BJ (cell line): ENCODE results near the gene RAC2. TPM values are rescaled to one million over a fixed set of nuclear protein-coding genes. Genes with fewer than 3 reads are reported as not detected.
"Not testable (repeated sequence)": the region's sequence is repeated elsewhere in the genome, so short reads cannot be mapped to it uniquely, and the experiment has no call there.

ENCODE experiments used
- CTCF ChIA-PET: fragments of 350-600 bp; formaldehyde crosslinking; extraction: SDS; loops from one replicate; lab custom pipeline; 2021; ENCODE audit warnings: antibody characterized with exemption, inconsistent platforms; lab: Yijun Ruan, JAX
- POLR2A ChIA-PET: fragments of 300-600 bp; sonication (Branson Sonifier 250); formaldehyde crosslinking; extraction: SDS; loops from one replicate; lab custom pipeline; 2021; ENCODE audit warnings: antibody characterized with exemption; lab: Charles Lee
- DNase-seq: peaks from one replicate; pipeline ENCODE4 v3.0.0-alpha.2; 2011; ENCODE audit warnings: low read depth
- H3K27me3 ChIP-seq: 2 replicates; pipeline ENCODE4 v1.6.0; 2011; ENCODE audit warnings: low read length; ENCODE audit not compliant: control insufficient read depth, insufficient read depth
- H3K36me3 ChIP-seq: 2 replicates; pipeline ENCODE4 v1.5.1; 2011; ENCODE audit warnings: low read length; ENCODE audit not compliant: control insufficient read depth, insufficient read depth
- H3K4me3 ChIP-seq: 2 replicates; pipeline ENCODE4 v1.5.1; 2011; ENCODE audit warnings: low read depth, mild to moderate bottlenecking, control low read depth, low read length
- polyA plus RNA-seq: library from polyadenylated mRNA; depleted of rRNA; stranded (reverse); fragments of >200 nt; gene quantifications from 2 replicates; pipeline ENCODE4 v1.2.3, GENCODE V29; 2011
- TF ChIP-seq, protein P1 (sequence below): IDR thresholded peaks from 2 replicates; pipeline ENCODE4 v1.5.1; 2011; ENCODE audit warnings: low read depth, mild to moderate bottlenecking, control low read depth, inconsistent platforms, low read length, moderate library complexity; ENCODE audit not compliant: insufficient read depth

RAC2 gene
- polyA plus RNA-seq, 1 experiment, result 25.7 TPM

DNA sequence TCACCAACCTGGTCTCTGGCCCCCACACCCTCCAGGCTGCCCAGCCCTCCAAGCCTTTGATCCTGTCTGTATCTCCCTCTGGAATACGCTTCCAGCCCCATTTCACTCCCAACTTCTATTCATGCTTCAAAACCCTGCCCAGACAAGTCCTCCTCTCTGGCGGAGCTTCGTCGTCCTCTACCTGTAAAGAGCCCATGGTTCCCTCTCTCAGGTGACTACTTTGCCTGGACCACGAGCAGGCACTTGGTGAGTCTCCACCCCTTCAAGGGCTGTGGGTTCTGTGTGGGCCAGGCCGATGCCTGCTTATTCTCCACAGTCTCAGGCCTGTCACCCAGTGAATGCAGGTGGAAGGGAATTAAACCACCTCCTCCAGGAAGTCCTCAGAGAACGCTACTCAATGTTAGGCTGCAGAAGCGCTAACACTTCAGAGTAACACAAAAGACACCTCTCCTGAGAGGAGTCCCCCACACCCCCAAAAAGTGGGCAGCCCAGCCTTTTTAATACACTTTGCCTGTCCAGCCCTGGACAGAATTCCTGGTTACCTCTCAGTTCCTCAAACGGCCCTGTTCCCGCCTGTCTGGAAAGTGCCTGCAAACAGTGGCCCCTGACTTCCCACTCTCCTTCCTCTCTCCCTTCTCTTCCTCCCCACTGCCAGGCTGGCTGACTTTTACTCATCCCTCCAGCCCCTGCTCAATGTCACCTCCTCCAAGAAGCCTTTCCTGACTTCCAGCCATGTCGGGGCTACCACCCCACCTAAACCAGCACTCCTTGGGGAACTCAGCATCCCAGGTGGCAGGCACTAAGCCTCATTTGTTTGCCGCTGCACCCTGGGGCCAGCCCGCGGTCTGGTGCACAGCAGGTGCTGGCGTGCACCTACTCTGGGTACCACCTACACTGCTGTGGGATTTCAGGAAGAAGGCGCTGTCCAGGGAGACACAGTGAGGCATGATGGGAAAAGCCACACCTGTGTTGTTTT, 9.0 kb downstream of the RAC2 start:
- no peak for DNase-seq
- CTCF ChIA-PET, result interaction anchor here (1.0 kb wide), 2 partner anchors 24 to 25 kb away, joined by 3 read pairs; no protein-coding TSS in a partner anchor

DNA sequence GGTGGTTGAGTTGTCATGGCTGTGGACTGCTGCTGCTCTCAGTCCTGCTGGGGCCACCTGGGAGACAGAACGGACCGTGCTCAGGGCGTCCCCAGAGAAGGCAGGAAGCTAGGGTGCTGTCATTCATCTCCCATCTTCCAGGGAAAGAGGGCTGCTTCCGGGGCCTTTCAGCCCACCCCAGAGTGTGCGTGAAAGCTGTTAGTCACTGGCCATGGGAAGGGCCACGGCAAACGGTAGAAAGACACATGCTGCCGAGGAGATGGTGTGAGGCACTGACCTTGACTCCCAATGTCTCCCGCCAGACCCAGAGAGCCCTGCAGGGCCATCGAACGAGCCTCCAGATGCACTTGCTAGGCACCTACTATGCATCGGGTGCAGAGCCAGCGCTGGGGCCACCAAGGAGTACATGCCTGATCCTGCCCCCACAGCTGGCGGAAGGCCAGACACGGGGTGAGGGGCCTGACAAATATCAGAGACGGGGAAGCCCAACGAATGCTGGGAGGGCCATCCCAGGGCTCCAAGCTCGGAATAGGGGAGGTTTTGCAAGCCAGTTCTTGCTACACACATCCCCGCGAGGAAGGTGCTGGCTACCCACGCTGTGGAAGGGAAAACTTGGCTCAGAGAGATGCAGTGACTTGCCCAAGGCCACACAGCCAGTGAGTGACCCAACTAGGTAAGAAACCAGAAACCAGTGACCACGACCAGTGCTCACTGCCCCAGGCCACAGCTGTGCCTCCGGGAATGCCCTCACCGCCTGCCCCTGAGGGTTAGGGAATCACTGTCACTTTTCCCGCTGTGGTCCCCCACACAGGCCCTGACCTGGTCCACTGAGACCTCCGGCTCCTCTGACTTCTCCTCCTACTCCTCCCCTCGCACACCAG, 10.1 kb downstream of the RAC2 start:
- ChIA-PET POLR2A (no interaction called here), CTCF (interaction anchor here (1.0 kb wide), 2 partner anchors 25 to 26 kb away, joined by 3 read pairs; no protein-coding TSS in a partner anchor)
- TF ChIP-seq, protein P1, sequence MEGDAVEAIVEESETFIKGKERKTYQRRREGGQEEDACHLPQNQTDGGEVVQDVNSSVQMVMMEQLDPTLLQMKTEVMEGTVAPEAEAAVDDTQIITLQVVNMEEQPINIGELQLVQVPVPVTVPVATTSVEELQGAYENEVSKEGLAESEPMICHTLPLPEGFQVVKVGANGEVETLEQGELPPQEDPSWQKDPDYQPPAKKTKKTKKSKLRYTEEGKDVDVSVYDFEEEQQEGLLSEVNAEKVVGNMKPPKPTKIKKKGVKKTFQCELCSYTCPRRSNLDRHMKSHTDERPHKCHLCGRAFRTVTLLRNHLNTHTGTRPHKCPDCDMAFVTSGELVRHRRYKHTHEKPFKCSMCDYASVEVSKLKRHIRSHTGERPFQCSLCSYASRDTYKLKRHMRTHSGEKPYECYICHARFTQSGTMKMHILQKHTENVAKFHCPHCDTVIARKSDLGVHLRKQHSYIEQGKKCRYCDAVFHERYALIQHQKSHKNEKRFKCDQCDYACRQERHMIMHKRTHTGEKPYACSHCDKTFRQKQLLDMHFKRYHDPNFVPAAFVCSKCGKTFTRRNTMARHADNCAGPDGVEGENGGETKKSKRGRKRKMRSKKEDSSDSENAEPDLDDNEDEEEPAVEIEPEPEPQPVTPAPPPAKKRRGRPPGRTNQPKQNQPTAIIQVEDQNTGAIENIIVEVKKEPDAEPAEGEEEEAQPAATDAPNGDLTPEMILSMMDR, result no peak
- H3K27me3 ChIP-seq, result no peaks in the 10 kb centered on the region
- H3K4me3 ChIP-seq, result no peak overlapping the region
- H3K36me3 ChIP-seq, result no peaks in the 10 kb centered on the region
- DNase-seq, result no peak

More for the DNA sequence above, 9.0 kb downstream of the RAC2 start:
- TF ChIP-seq, protein P1, result no peak
- POLR2A ChIA-PET, result no interaction called here
- Histone ChIP-seq H3K36me3 (no peaks in the 10 kb centered on the region), H3K27me3 (no peaks in the 10 kb centered on the region), H3K4me3 (no peak overlapping the region)

DNA sequence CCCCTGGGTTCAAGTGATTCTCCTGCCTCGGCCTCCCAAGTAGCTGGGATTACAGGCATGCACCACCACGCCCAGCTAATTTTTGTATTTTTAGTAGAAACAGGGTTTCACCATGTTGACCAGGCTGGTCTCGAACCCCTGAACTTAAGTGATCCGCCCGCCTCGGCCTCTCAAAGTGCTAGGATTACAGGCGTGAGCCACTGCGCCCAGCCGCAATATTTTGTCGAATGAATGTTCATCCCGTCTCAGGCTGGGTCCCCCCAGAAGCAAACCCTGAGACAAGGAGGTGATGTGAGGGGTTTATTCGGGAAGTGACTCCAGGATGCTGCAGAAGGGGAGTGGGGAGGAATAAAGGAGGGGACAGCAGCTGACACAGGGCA, 10.7 kb downstream of the RAC2 start:
- POLR2A ChIA-PET, H3K4me3 ChIP-seq, CTCF ChIA-PET, H3K27me3 ChIP-seq, H3K36me3 ChIP-seq, DNase-seq: not testable (repeated sequence)

DNA sequence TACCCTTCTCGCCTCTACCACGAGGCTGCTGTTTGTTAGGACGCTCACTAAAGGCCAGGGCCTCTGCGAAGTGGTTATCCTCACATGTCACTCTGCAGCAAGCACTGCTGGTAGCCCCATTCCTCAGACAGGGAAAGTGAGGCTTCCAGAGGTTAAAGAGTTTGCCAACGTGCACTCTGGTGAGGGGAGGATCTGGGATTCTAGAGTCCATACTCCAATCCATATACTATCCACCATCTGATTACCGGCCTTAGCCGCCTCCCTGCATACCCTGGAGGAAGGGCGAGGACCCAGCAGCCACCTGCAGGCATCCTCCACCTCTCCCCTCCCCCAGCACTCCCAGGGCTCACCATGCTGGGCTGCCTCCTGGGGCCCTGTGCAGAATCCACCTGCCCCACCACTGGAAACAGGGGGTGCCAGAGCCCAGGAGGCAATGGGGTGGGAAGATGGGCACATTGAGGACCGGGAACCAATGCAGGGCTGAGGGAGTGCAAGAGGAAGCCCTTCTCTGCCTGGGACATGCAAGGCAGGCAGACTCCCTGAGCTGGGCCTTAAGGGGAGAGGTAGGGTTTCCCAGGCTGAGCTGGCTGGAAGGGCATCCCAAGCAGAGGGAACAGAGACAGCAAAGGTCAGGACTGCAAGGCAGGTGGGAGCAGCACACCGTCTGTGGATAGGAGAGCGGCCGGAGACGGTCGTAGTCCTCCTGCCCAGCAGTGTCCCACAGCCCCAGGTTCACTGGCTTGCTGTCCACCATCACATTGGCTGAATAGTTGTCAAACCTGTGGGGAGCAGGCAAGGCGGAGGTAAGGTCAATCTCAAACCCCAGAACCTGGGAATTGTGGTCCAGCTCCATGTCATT, 11.7 kb downstream of the RAC2 start:
- H3K36me3 ChIP-seq, result no peaks in the 10 kb centered on the region; the same call in 1 of the 2 replicates
- TF ChIP-seq, protein P1, result no peak
- H3K27me3 ChIP-seq, result no peaks in the 10 kb centered on the region
- no peak overlapping the region for H3K4me3 ChIP-seq
- CTCF ChIA-PET, result interaction anchor here (0.5 kb wide), 1 partner anchor 8 kb away, joined by 4 read pairs; no protein-coding TSS in a partner anchor
- no peak for DNase-seq
- POLR2A ChIA-PET, result no interaction called here
